Loucy (cell line): ENCODE results near the gene FAM168A.

Experiments
- H2AFZ ChIP-seq: fragments of 200-600 bp; sonication (generic); 2 replicates; pipeline ENCODE4 v1.6.0; 2016; ENCODE audit warnings: antibody characterized with exemption, mild to moderate bottlenecking, low read length, moderate library complexity
- H3F3A ChIP-seq: fragments of 200-600 bp; 2 replicates; pipeline ENCODE4 v1.6.0; 2016; ENCODE audit warnings: antibody characterized with exemption, low read depth, mild to moderate bottlenecking
- H3K27me3 ChIP-seq: fragments of 200-600 bp; sonication (generic); 2 replicates; pipeline ENCODE4 v1.6.1; 2014; ENCODE audit warnings: low read length, mild to moderate bottlenecking; ENCODE audit not compliant: insufficient read depth, poor library complexity, severe bottlenecking
- H3K36me3 ChIP-seq: fragments of 200-600 bp; sonication (generic); 2 replicates; pipeline ENCODE4 v1.6.1; 2016; ENCODE audit warnings: low read length; ENCODE audit not compliant: insufficient read depth
- H3K4me1 ChIP-seq: fragments of 200-600 bp; sonication (generic); 2 replicates; pipeline ENCODE4 v1.5.1; 2014; ENCODE audit warnings: low read length, mild to moderate bottlenecking; ENCODE audit not compliant: insufficient read depth, poor library complexity, severe bottlenecking
- H3K4me2 ChIP-seq: fragments of 200-600 bp; sonication (generic); 2 replicates; pipeline ENCODE4 v1.6.0; 2014; ENCODE audit warnings: antibody characterized with exemption, low read length, low read depth, mild to moderate bottlenecking; ENCODE audit not compliant: poor library complexity, severe bottlenecking
- H3K4me3 ChIP-seq: fragments of 200-600 bp; sonication (generic); 2 replicates; pipeline ENCODE4 v1.5.1; 2014; ENCODE audit warnings: low read length, mild to moderate bottlenecking, mixed read lengths; ENCODE audit not compliant: poor library complexity, severe bottlenecking
- H3K79me2 ChIP-seq: fragments of 200-600 bp; sonication (generic); 2 replicates; pipeline ENCODE4 v1.6.1; 2014; ENCODE audit warnings: low read length; ENCODE audit not compliant: insufficient read depth
- H3K9ac ChIP-seq: fragments of 200-600 bp; sonication (generic); 2 replicates; pipeline ENCODE4 v1.6.0; 2014; ENCODE audit warnings: mild to moderate bottlenecking, low read depth, low read length, moderate library complexity; ENCODE audit not compliant: poor library complexity, severe bottlenecking
- H3K9me2 ChIP-seq: fragments of 200-600 bp; sonication (generic); replicated peaks from 2 replicates; pipeline ENCODE4 v1.6.1; 2016; ENCODE audit warnings: low read depth, low read length, mixed read lengths
- H3K9me3 ChIP-seq: fragments of 200-600 bp; sonication (generic); 2 replicates; pipeline ENCODE4 v1.6.1; 2014; ENCODE audit warnings: mild to moderate bottlenecking, antibody characterized with exemption, low read length, low read depth; ENCODE audit not compliant: insufficient read depth
- H4K20me1 ChIP-seq: fragments of 200-600 bp; sonication (generic); 2 replicates; pipeline ENCODE4 v1.6.0; 2014; ENCODE audit warnings: antibody characterized with exemption, low read length, mild to moderate bottlenecking; ENCODE audit not compliant: insufficient read depth, poor library complexity, severe bottlenecking
- EZH2phosphoT487 ChIP-seq: fragments of 200-600 bp; IDR thresholded peaks from 2 replicates; pipeline ENCODE4 v1.6.1; 2018; ENCODE audit warnings: antibody characterized with exemption, mild to moderate bottlenecking, moderate library complexity, borderline replicate concordance
- TF ChIP-seq, protein P1 (sequence below): fragments of 200-600 bp; sonication (generic); conservative IDR thresholded peaks from 2 replicates; pipeline ENCODE4 v1.5.1; 2014; ENCODE audit warnings: mild to moderate bottlenecking, antibody characterized with exemption, low read length

The FAM168A gene

DNA sequence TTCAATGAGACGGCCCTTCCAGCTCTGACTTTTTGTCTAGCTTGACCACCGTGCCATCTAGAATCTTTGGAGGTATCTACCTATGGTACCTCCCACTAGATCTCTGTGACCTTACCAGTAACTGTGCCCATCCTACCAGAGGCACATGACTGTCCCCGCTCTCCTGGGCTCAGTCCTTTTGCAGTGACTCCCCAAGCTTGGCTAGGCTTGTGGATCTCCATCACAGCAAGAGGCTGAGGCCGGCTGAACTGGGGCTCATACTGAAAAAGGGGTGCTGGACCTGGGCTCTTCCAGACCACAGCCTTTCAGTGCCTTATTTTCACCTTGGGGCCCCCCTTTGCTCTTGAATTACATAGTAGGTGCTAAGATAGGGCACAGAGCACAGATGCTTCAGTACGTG lies 194.4 kb downstream of the FAM168A start:
- Histone ChIP-seq H3K4me1 (peaks cover 3% of the 10 kb centered on the region), H3K4me3 (no peak overlapping the region), H3K9ac (no peak overlapping the region), H3K27me3 (no peaks in the 10 kb centered on the region), H2AFZ (no peak overlapping the region), H3K9me3 (no peaks in the 10 kb centered on the region), H3F3A (no peaks in the 10 kb centered on the region), H3K79me2 (no peaks in the 10 kb centered on the region), H3K9me2 (no peaks in the 10 kb centered on the region), H3K36me3 (peaks cover 40% of the 10 kb centered on the region; the same call in 1 of the 2 replicates), H3K4me2 (no peak overlapping the region), H4K20me1 (no peaks in the 10 kb centered on the region)
- TF ChIP-seq, protein P1, sequence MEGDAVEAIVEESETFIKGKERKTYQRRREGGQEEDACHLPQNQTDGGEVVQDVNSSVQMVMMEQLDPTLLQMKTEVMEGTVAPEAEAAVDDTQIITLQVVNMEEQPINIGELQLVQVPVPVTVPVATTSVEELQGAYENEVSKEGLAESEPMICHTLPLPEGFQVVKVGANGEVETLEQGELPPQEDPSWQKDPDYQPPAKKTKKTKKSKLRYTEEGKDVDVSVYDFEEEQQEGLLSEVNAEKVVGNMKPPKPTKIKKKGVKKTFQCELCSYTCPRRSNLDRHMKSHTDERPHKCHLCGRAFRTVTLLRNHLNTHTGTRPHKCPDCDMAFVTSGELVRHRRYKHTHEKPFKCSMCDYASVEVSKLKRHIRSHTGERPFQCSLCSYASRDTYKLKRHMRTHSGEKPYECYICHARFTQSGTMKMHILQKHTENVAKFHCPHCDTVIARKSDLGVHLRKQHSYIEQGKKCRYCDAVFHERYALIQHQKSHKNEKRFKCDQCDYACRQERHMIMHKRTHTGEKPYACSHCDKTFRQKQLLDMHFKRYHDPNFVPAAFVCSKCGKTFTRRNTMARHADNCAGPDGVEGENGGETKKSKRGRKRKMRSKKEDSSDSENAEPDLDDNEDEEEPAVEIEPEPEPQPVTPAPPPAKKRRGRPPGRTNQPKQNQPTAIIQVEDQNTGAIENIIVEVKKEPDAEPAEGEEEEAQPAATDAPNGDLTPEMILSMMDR, result no peak
- no peak for TF ChIP-seq EZH2phosphoT487

DNA sequence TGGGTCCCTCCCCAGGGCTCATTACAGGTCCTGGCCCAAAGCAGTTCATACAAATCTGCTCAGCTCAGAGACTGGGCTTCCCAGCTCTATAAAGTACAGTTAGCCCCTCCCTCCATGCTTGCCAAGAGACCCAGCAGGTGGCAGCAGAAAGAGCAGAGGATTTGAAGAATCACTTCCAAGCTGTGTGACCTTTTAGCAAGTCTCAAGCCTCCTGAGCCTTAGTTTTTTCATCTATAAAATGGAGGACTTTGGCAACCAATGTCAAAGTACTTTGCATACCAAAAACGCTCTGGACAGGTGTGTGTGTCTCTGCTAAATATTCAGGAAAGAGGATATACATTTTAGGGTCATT lies 195.1 kb downstream of the FAM168A start:
- H3K9me2 ChIP-seq, result no peaks in the 10 kb centered on the region
- H3K4me1 ChIP-seq, result peaks cover 3% of the 10 kb centered on the region
- H3K27me3 ChIP-seq, result no peaks in the 10 kb centered on the region
- H3K36me3 ChIP-seq, result peaks cover 34% of the 10 kb centered on the region; the same call in 1 of the 2 replicates
- H2AFZ ChIP-seq, result no peak overlapping the region
- TF ChIP-seq EZH2phosphoT487, result no peak
- TF ChIP-seq, protein P1, result peak; percentile 61
- no peaks in the 10 kb centered on the region for H3K9me3 ChIP-seq
- no peaks in the 10 kb centered on the region for H3F3A ChIP-seq
- H3K79me2 ChIP-seq, result no peaks in the 10 kb centered on the region
- H3K9ac ChIP-seq, result no peak overlapping the region
- no peak overlapping the region for H3K4me2 ChIP-seq
- no peak overlapping the region for H3K4me3 ChIP-seq
- H4K20me1 ChIP-seq, result no peaks in the 10 kb centered on the region

DNA sequence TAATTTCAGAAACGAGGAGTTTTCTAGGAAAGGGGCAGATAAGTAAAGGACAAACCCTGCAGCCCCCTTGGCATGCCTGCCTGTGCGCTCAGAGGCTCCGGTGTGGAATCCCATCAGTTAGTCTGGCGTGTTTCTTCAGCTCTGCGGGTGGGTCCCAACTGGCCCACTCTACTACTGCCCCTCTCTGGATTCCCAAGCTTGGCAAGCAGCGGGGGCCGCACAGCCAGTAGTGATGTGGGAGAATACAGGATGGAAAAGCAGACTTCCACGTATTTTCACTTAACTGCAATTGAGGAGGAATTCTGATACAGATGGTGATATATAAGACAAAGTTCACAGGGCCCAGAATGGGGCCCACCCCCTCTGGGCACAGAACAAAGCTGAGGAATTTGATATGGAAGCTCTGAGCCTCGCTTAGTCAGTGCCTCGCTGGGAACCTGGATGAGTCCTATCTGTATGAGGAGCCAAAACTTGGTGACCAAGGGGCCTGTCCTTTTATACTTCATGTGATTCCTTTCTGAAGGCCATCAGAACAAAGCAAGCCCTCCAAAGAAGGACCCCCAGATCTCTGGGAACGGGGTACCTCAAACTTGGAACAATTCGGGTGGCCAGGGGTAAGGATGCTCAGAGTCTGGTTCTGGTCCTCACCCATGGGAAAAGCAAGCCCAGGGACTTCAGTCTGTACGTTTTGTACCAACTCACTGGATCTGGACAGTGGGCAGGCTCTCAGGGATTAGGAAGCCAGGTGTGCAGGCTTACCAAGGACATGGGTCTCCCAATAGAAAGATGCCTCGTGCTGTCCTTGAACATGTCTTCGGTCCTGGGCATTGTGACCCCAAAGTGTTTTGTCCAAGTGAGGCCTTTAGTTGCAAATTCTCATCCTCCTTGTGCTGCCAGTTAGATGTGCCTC lies 195.7 kb downstream of the FAM168A start:
- TF ChIP-seq, protein P1, result no peak
- TF ChIP-seq EZH2phosphoT487, result no peak
- Histone ChIP-seq H4K20me1 (no peaks in the 10 kb centered on the region), H3K36me3 (peaks cover 33% of the 10 kb centered on the region; the same call in 1 of the 2 replicates)

More for the DNA sequence above, 195.7 kb downstream of the FAM168A start:
- Histone ChIP-seq H3K9ac (no peak overlapping the region), H2AFZ (no peak overlapping the region), H3K9me2 (no peaks in the 10 kb centered on the region), H3K4me2 (no peak overlapping the region), H3K4me3 (no peak overlapping the region), H3K79me2 (no peaks in the 10 kb centered on the region), H3F3A (no peaks in the 10 kb centered on the region), H3K4me1 (peaks cover 3% of the 10 kb centered on the region), H3K9me3 (no peaks in the 10 kb centered on the region), H3K27me3 (no peaks in the 10 kb centered on the region)
